ENCODE data around the gene PCYOX1L. TPM values are rescaled to one million over a fixed set of nuclear protein-coding genes. Genes with fewer than 3 reads are reported as not detected.

Gene PCYOX1L
- total and polyA plus RNA-seq, 2 of the 8 experiments (the other 6 are each of a cell fraction or from before 2014, with no cell fraction given): 6.8 to 17.2 TPM

- Histone ChIP-seq H3K56ac (replicated peaks; ENCODE audit: insufficient read length, low read depth, low read length) (no peak overlapping the region), H3K14ac (ENCODE audit: insufficient read length) (no peak overlapping the region), H4K5ac (ENCODE audit: insufficient read length, low read depth, low read length) (no peak overlapping the region), H2AFZ (ENCODE audit: low read length) (no peak overlapping the region), H3K79me1 (ENCODE audit: low read depth, low read length) (no peaks in the 10 kb centered on the region), H3K4me2 (ENCODE audit: insufficient read depth in 1 of 2, low read depth in 2 of 2, low read length in 2 of 2) (no peak overlapping the region), H3K23me2 (ENCODE audit: low read depth, low read length) (no peaks in the 10 kb centered on the region), H3K4me3 (ENCODE audit: extremely low read depth in 1 of 4, insufficient read depth in 2 of 4, low read depth in 3 of 4, low read length in 4 of 4) (no peak overlapping the region), H2BK120ac (replicated peaks; ENCODE audit: low read depth, low read length) (no peak overlapping the region), H3K27ac (ENCODE audit: low read depth, low read length) (no peak overlapping the region), H3K9ac (replicated peaks in 1 of 4; ENCODE audit: extremely low read depth in 1 of 4, low read depth in 3 of 4, low read length in 3 of 4) (no peak overlapping the region), H4K91ac (replicated peaks; ENCODE audit: insufficient read length, low read length) (no peak overlapping the region), H4K20me1 (replicated peaks in 1 of 2; ENCODE audit: control insufficient read depth in 1 of 2, insufficient read depth in 2 of 2, low read length in 2 of 2) (no peaks in the 10 kb centered on the region), H2BK15ac (ENCODE audit: low read length) (no peak overlapping the region), H2BK20ac (ENCODE audit: low read length) (no peak overlapping the region), H2BK12ac (ENCODE audit: low read depth, low read length) (no peak overlapping the region), H3K27me3 (replicated peaks in 1 of 4; ENCODE audit: control insufficient read depth in 3 of 4, extremely low read depth in 1 of 4, insufficient read depth in 3 of 4, low read length in 3 of 4) (no peaks in the 10 kb centered on the region), H3K18ac (ENCODE audit: extremely low read depth, low read length) (no peak overlapping the region), H2AK5ac (ENCODE audit: low read depth, low read length) (no peak overlapping the region), H3K36me3 (ENCODE audit: control insufficient read depth in 2 of 4, insufficient read depth in 4 of 4, low read length in 3 of 4) (no peaks in the 10 kb centered on the region), H3K79me2 (ENCODE audit: control insufficient read depth in 1 of 2, insufficient read depth in 2 of 2, low read length in 2 of 2) (no peaks in the 10 kb centered on the region), H3K23ac (ENCODE audit: insufficient read length) (no peak overlapping the region), H3K9me3 (ENCODE audit: insufficient read depth in 2 of 2, low read depth in 1 of 2, low read length in 1 of 2) (no peaks in the 10 kb centered on the region), H2BK5ac (ENCODE audit: low read depth, low read length) (0 out of 2 replicates have a peak overlapping the region, but pooled peaks have one; percentile 48), H3K4me1 (replicated peaks in 1 of 4; ENCODE audit: control insufficient read depth in 3 of 4, insufficient read depth in 4 of 4, low read length in 3 of 4) (peaks cover under 1 to 6% (median 3%) of the 10 kb centered on the region in 4 experiments), H3K4ac (replicated peaks; ENCODE audit: insufficient read length, low read depth, low read length) (no peak overlapping the region), H4K8ac (ENCODE audit: extremely low read depth, insufficient read depth, low read length) (no peak overlapping the region)
- TF ChIP-seq ZNF274 (IDR thresholded peaks at IDR 0.05; ENCODE audit: borderline replicate concordance, extremely low read depth, low read length) (no peak), KDM4A (IDR thresholded peaks at IDR 0.05; ENCODE audit: low read depth, low read length, severe bottlenecking) (no peak), NANOG (IDR thresholded peaks at IDR 0.05; ENCODE audit: insufficient read depth, low read depth, low read length, poor library complexity, severe bottlenecking) (no peak)
- 91% methylated on average over 6 of the region's 7 CpGs; no CpG with 5 or more reads in 1 of the 2 experiments for WGBS, 2 experiments (ENCODE audit: extremely low coverage in 1 of 2, insufficient coverage in 1 of 2, insufficient read length in 1 of 2, insufficient replicate concordance in 2 of 2, low coverage in 1 of 2, low lambda C conversion rate in 2 of 2, missing lambda C conversion rate in 1 of 2)
- ChIA-PET CTCF (ENCODE audit: partially characterized antibody) (interaction anchor here (1.0 to 15.4 kb wide), 9 partner anchors 9 to 47 kb away, joined by 3 to 315 read pairs (median 9); no protein-coding TSS in a partner anchor), POLR2A (ENCODE audit: partially characterized antibody) (interaction anchor here (0.7 to 1.0 kb wide), 3 partner anchors 10 to 137 kb away, joined by 3 read pairs; no protein-coding TSS in a partner anchor)
- no peak for FAIRE-seq
- no peak for DNase-seq (ENCODE audit: low read depth in 1 of 2, low spot score in 2 of 2)
These were observed 56.7 kb downstream of the PCYOX1L start for GRCh38 chr5:149414405-149415065.
